HG03064 (cell line): ENCODE data around the gene GZMH.
"Not testable (repeated sequence)": the region's sequence is repeated elsewhere in the genome, so short reads cannot be mapped to it uniquely, and the experiment has no call there.

Experiments
- ATAC-seq: cut with Tn5 transposase; IDR thresholded peaks from one replicate; pipeline ENCODE4 v1.9.1; 2021; ENCODE audit warnings: low read depth; ENCODE audit not compliant: unreplicated experiment

Gene GZMH

DNA sequence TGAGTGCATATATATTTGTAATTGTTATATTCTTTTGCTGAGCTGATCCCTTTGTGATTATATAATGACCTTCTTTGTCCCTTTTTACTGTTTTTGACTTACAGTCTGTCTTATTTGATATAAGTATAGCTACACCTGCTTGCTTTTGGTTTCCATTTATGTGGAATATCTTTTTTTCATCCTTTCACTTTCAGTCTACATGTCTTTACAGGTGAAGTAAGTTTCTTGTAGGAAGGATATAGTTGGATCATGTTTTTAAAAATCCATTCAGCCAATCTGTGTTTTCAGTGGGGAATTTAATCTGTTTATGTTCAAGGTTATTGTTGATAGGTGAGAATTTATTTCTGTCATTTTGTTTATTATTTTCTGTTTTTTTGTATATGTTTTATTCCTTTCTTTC is 12.1 kb downstream of the GZMH start:
- no peak for ATAC-seq

DNA sequence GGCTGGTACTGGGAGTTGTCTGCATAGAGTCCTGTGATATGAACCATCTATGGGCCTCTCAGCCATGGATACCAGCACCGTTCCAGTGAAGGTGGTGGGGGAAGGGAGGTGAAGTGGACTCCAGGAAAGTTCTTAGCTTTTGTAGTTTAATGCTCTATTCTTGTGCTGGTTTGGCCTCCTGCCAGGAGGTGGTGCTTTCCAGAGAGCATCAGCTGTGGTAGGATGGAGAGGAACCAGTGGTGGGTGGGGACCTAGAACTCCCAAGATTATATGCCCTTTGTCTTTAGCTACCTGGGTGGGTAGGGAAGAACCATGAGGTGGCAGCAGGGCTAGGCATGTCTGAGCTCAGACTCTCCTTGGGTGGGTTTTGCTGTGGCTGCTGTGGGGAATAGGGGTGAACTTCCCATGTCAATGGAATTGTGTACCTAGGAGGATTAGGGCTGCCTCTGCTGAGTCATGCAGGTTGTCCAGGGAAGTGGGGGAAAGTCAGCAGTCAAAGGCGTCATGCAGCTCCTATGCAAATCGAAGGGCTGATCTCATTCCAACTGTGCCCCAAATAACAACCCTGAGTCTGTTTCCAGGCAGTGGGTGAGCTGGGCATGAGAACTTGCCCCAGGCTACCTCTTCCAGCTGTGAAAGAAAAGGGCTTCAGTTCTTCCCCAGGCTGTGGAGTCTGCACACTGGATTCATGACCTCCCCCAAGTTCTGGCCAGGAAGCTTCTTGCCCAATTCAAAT is 14.2 kb downstream of the GZMH start:
- ATAC-seq, result no peak

DNA sequence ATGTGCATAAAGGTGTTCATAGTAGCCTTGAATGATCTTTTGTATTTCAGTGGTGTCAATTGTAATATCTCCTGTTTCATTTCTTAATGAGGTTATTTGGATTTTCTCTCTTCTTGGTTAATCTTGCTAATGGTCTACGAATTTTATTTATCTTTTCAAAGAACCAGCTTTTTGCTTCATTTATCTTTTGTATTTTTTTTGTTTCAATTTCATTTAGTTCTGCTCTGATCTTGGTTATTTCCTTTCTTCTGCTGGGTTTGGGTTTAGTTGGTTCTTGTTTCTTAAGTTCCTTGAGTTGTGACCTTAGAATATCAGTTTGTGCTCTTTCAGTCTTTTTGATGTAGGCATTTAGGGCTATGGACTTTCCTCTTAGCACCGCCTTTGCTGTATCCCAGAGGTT is 18.5 kb downstream of the GZMH start:
- not testable (repeated sequence) for ATAC-seq

DNA sequence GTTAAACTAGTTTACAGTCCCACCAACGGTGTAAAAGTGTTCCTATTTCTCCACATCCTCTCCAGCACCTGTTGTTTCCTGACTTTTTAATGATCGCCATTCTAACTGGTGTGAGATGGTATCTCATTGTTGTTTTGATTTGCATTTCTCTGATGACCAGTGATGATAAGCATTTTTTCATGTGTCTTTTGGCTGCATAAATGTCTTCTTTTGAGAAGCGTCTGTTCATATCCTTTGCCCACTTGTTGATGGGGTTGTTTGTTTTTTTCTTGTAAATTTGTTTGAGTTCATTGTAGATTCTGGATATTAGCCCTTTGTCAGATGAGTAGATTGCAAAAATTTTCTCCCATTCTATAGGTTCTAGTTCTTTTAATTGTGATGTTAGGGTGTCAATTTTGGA is 25.1 kb downstream of the GZMH start:
- not testable (repeated sequence) for ATAC-seq

DNA sequence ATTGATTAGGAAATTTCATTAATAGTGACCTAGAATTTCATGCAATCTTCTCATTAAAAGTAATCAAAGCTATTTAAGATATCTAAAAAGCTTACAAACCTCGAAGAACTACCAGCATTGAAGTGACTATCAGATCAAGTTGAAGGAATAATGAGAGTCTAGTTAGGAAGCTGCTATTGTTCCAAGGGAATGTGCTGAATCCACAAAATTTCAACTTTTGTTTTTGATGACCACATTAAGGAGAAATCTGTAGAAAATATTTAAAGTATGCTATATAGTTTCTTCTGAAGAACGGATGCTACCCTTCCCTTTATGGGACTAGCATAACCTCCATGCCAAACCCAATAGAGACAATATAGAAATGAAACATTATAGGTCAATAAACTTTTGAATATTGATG is 30.9 kb downstream of the GZMH start:
- ATAC-seq, result no peak

DNA sequence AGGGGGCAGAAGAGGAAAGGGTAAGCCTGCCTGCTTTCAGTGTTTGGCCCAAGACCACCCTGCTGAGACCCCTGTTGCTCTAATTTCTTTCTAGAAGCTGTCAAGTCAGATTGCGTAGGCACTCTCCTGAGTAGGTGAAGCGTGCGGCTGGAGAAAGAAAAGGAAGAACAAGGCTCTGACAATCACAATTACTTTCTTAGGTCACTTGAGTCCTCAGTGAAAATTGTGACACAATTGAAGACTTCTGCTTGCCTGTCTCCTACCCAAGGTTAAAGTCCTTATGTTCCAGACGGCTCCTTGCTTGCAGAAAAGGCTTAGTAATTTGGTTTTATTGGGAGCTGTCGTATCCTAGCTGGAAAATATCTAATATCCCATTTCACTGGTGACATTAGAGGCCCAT is 32.7 kb downstream of the GZMH start:
- no peak for ATAC-seq

DNA sequence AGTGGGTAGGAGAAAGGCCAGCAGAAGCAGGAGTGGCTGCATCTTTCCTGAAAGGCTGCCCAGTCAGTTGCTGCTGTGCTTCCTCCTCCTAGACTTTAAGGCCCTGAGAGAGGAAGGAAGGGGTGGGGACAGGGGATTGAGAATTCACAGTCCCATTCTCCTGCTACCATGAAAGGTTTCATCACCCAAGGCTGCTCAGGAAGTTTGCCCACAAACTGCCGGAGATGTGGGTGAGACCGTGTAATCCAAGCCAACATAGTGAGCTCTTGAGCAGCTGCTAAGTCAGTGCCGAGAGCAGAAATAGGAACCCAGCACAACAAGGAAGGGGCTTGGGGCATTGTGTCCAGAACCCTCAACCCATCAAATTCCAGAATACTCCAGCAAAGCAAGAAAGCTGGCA is 33.3 kb downstream of the GZMH start, which contains the start of gene CTSG:
CTSG (minus strand) TSS at position 69 of the 400 bp plus-strand sequence; CDS start at position 42, 27 bp downstream.
- ATAC-seq, result no peak

DNA sequence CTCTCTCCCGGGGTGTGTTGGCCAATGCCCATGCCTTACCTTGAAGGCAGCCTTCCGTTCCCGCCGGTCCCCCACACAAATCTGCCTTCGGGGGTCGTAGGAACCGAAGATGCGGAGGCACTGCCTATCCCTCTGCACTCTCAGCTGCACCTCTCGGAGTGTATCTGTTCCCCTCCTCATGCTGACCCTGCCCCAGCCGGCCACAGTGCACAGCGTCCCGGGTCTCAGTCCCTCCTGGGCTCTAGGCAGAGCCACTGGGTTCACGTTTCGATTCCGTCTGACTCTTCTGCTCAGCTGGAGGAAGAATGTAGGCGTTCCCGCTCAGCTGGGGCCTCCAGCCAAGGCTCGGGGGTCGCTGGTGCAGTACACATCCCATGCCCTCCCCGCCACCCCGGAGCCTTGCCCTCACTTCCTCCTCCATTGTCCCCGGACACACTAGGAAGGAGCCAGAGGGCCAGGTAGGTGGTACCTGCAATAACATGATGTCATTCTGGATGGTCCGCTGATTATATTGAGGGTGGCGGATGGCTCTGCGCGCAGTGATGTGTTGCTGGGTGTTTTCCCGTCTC is 35.2 kb downstream of the GZMH start:
- ATAC-seq, result no peak

DNA sequence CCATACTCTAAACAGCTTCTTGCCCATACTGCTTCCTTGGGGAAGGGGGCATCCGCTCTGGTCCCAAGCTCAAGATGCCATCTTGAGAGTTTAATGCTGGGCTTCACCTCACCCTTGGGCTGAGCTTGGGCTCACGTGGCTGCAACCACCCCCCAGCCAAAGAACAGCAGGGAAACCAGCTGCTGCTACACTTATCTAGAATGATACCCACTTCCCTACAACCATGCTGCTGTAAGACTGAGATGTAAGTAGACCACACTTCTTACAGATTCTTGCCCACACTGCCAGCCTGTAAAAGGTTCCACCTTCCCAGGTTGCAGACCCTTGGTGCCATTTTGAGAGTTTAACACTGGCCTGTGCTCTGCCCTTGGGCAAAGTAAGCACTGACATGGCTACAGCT is 43.2 kb downstream of the GZMH start:
- ATAC-seq, result no peak

DNA sequence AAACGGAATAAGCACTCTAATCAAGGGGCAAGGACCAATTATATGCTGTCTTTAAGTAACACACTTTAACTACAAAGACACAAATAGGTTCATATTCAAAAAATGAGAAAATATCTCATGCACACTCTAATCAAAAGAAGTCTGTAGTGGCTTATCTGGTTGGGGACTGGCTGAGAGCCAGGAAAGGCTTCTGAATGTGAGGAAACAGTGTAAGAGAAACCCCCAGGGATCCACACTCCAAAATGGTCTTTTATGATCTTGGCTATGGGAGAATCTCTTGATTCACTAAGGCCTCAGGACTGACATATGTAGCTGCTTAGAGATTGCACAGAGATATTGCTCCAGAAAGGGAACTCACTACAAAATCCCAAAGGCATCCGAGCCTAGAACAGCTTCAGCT is 43.7 kb downstream of the GZMH start:
- ATAC-seq, result no peak

DNA sequence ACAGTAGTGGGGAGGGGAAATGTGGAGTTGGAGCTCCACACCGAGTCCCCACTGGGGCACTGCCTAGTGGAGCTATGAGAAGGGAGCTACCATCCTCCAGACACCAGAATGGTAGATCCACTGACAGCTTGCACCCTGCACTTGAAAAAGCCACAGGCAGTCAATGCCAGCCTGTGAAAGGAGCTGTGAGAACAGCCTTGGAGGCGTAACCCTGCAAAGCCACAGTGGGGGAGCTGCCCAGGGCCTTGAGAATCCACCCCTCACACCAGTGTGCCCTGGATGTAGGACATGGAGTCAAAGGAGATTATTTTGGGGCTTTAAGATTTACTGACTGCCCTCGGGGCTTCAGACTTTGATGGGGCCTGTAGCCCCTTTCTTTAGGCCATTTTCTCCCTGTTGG is 46.0 kb downstream of the GZMH start:
- ATAC-seq, result no peak

DNA sequence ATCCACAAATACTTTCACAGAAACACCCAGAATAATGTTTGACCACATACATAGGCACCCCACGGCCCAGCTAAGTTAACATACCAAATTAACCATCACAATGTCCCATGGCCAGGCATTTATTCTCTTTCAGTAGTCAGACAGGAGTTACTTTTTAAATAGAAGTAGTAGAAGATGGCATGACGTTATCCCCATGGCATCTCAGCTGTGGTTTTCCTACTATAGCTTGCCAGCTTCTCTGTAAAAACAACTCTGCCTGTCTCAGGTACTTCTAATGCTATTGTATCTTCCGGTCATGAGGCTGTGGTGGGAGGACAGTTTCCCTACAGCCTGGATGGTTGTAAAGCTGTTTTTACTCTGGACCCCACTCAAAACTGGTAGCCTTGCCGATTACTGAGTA is 52.7 kb downstream of the GZMH start:
- no peak for ATAC-seq
